H1 (cell line): ENCODE results near the gene MNAT1. TPM values are rescaled to one million over a fixed set of nuclear protein-coding genes. Genes with fewer than 3 reads are reported as not detected.

Experiments
- ATF3 ChIP-seq: IDR thresholded peaks from 2 replicates; pipeline ENCODE4 v1.6.1; 2011; ENCODE audit warnings: low read depth, mild to moderate bottlenecking, low read length; ENCODE audit not compliant: insufficient read depth
- CBX5 ChIP-seq: fragments of 300-800, 300-1000 bp; sonication (generic); IDR thresholded peaks from 2 replicates; pipeline ENCODE4 v1.7.1; 2016; ENCODE audit warnings: antibody characterized with exemption, low read length, low read depth
- CHD1 ChIP-seq: IDR thresholded peaks from 2 replicates; pipeline ENCODE4 v1.6.1; 2012; ENCODE audit warnings: low read depth, low read length, improper control_type of control experiment
- CREB1 ChIP-seq: IDR thresholded peaks from 2 replicates; pipeline ENCODE4 v1.6.1; 2012; ENCODE audit warnings: inconsistent platforms
- CTBP2 ChIP-seq: IDR thresholded peaks from 2 replicates; pipeline ENCODE4 v1.7.0; 2011; ENCODE audit warnings: borderline replicate concordance, mild to moderate bottlenecking, moderate library complexity, mixed read lengths, low read length; ENCODE audit not compliant: insufficient read depth, insufficient read length
- GABPA ChIP-seq: IDR thresholded peaks from 2 replicates; pipeline ENCODE4 v1.6.1; 2011; ENCODE audit warnings: mild to moderate bottlenecking, low read length, moderate library complexity, borderline replicate concordance; ENCODE audit not compliant: insufficient read depth
- HDAC6 ChIP-seq: IDR thresholded peaks from one replicate; pipeline ENCODE4 v1.7.1; 2012; ENCODE audit warnings: low read depth, mild to moderate bottlenecking, inconsistent platforms, low read length, moderate library complexity
- JUN ChIP-seq: IDR thresholded peaks from 2 replicates; pipeline ENCODE4 v1.6.1; 2011; ENCODE audit warnings: low read depth, mild to moderate bottlenecking, improper control_type of control experiment, low read length
- KDM5A ChIP-seq: fragments of 200-600 bp; IDR thresholded peaks from 2 replicates; pipeline ENCODE4 v1.7.1; 2012; ENCODE audit warnings: mild to moderate bottlenecking, low read length, inconsistent platforms, mixed read lengths
- RAD21 ChIP-seq, 2 experiments: IDR thresholded peaks in 1 of 2; conservative IDR thresholded peaks in 1 of 2; 2 replicates each; pipeline ENCODE4 v1.6.1; 2011; ENCODE audit warnings: low read depth in 2 of 2, low read length in 2 of 2, improper control_type of control experiment in 1 of 2, inconsistent platforms in 1 of 2, mild to moderate bottlenecking in 1 of 2, moderate library complexity in 1 of 2
- RFX5 ChIP-seq: IDR thresholded peaks from 2 replicates; pipeline ENCODE4 v1.6.1; 2011; ENCODE audit warnings: low read depth, low read length, improper control_type of control experiment, borderline replicate concordance
- RXRA ChIP-seq: IDR thresholded peaks from 2 replicates; pipeline ENCODE4 v1.6.1; 2011; ENCODE audit warnings: low read depth, mild to moderate bottlenecking, low read length, moderate library complexity; ENCODE audit not compliant: insufficient read depth
- SIX5 ChIP-seq: IDR thresholded peaks from 2 replicates; pipeline ENCODE4 v1.6.1; 2011; ENCODE audit warnings: mild to moderate bottlenecking, low read depth, low read length
- USF2 ChIP-seq: IDR thresholded peaks from 2 replicates; pipeline ENCODE4 v1.6.1; 2011; ENCODE audit warnings: low read length, improper control_type of control experiment
- polyA plus RNA-seq, 7 experiments: library from polyadenylated mRNA; depleted of rRNA in 3 of 7; stranded (reverse) in 5 of 7; unstranded in 2 of 7; fragments of >200 nt in 5 of 7; fragments of 200-250 nt in 2 of 7; gene quantifications; 1 replicate in 5 of 7; 2 replicates in 1 of 7; 4 replicates in 1 of 7; pipeline versions ENCODE4 v1.2.1 to v1.2.3, GENCODE V29; 2011 to 2013; ENCODE audit warnings: missing spikeins in 2 of 7, mixed read lengths in 2 of 7
- total RNA-seq: library from RNA; stranded (reverse); fragmentation: NEBNext Ultra II Directional; extraction: Animal tissue kit (Norgen Biotek cat#: 25700); gene quantifications from 2 replicates; pipeline ENCODE4 v1.2.1, GENCODE V29; 2021
- TF ChIP-seq, protein P1 (sequence below): IDR thresholded peaks from 2 replicates; pipeline ENCODE4 v1.6.1; 2012; ENCODE audit warnings: inconsistent platforms

The MNAT1 gene
- total and polyA plus RNA-seq, 2 of the 8 experiments (the other 6 are each of a cell fraction or from before 2014, with no cell fraction given): 34.7 to 52.1 TPM

DNA sequence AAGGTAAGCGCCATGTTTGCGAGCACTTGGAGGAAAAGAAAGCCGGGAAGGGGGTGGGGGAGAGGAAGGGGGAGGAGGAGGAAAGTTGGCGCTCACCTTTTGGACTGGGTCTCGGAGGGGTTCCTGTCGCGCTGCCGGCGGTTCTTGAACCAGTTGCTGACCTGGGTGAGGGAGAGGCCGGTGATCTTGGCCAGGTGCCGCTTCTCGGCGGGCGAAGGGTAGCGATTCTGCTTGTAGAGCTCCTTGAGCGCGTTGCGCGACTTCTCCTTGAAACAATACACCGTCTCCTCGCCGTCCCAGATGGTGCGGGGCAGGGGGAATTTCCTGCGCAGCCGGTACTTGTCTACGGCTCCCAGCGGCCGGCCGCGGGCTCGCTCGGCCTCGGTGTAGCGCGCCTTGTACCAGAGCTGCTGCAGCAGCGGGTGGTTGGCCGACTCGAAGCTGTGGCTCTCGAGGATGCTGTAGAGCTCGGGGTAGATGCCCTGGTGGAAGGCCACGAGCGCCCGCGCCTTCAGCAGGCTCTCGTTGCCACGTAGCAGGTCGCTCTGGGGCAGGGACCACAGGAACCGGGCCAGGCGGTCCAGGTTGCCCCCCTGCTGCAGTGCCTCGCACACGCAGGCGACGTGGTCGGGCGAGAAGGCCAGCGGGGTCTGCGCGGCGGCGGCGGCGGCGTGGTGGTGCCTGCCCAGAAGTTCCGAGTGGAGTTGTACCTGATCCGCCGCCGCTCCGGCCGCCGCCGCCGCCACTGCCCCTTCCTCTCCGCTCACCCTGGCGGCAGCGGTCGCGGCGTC lies 11.2 kb upstream of the MNAT1 start (continued):
- no peak for TF ChIP-seq RFX5
- TF ChIP-seq KDM5A: no peak
- no peak for TF ChIP-seq SIX5
- no peak for TF ChIP-seq HDAC6
- TF ChIP-seq CHD1: no peak
- TF ChIP-seq CTBP2: no peak
- TF ChIP-seq USF2: no peak
- no peak for TF ChIP-seq RXRA
- no peak for TF ChIP-seq CBX5
- TF ChIP-seq, protein P1, sequence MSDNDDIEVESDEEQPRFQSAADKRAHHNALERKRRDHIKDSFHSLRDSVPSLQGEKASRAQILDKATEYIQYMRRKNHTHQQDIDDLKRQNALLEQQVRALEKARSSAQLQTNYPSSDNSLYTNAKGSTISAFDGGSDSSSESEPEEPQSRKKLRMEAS: no peak; the same call in 1 of the 2 replicates
- no peak for TF ChIP-seq ATF3
- no peak; a peak in 1 of 4 replicates for TF ChIP-seq RAD21 (IDR thresholded peaks at IDR 0.05 in 1 of 2, conservative IDR thresholded peaks at IDR 0.05 in 1 of 2; ENCODE audit: low read depth in 2 of 2, low read length in 2 of 2)
- no peak for TF ChIP-seq GABPA
- no peak for TF ChIP-seq JUN
- no peak for TF ChIP-seq CREB1
